Fibroblast of lung (primary cell): Measurements from ENCODE around the gene SDCCAG8.

Experiments
- EZH2 ChIP-seq: IDR thresholded peaks from 2 replicates; pipeline ENCODE4 v1.5.1; 2012; ENCODE audit warnings: low read length, control low read depth, mild to moderate bottlenecking; ENCODE audit errors: missing control alignments
- TF ChIP-seq, protein P1 (sequence below), 2 donors: IDR thresholded peaks in 1 of 2; conservative IDR thresholded peaks in 1 of 2; 1 replicate in 1 of 2; 2 replicates in 1 of 2; pipeline ENCODE4 v1.5.1; 2011 to 2012; ENCODE audit warnings: low read length in 2 of 2, control low read depth in 1 of 2, inconsistent platforms in 1 of 2, low read depth in 1 of 2, mild to moderate bottlenecking in 1 of 2

GRCh38 chr1:243546457-243546856, 290.6 kb downstream of the SDCCAG8 start:
- TF ChIP-seq, protein P1, sequence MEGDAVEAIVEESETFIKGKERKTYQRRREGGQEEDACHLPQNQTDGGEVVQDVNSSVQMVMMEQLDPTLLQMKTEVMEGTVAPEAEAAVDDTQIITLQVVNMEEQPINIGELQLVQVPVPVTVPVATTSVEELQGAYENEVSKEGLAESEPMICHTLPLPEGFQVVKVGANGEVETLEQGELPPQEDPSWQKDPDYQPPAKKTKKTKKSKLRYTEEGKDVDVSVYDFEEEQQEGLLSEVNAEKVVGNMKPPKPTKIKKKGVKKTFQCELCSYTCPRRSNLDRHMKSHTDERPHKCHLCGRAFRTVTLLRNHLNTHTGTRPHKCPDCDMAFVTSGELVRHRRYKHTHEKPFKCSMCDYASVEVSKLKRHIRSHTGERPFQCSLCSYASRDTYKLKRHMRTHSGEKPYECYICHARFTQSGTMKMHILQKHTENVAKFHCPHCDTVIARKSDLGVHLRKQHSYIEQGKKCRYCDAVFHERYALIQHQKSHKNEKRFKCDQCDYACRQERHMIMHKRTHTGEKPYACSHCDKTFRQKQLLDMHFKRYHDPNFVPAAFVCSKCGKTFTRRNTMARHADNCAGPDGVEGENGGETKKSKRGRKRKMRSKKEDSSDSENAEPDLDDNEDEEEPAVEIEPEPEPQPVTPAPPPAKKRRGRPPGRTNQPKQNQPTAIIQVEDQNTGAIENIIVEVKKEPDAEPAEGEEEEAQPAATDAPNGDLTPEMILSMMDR (conservative IDR thresholded peaks at IDR 0.05 in 1 of 2, IDR thresholded peaks at IDR 0.05 in 1 of 2; ENCODE audit: low read depth in 1 of 2, low read length in 2 of 2): no peak
- TF ChIP-seq EZH2: no peak
